DOHH2 (cell line): Measurements from ENCODE around the gene COL25A1.

Source experiments
- H3F3A ChIP-seq: fragments of 200-600 bp; sonication (generic), shearing (Covaris generic); 2 replicates; pipeline ENCODE4 v1.6.0; 2016; ENCODE audit warnings: antibody characterized with exemption, mild to moderate bottlenecking; ENCODE audit not compliant: control insufficient read depth, insufficient read depth
- H3K27ac ChIP-seq: fragments of 200-600 bp; sonication (generic); 2 replicates; pipeline ENCODE4 v1.5.1; 2014; ENCODE audit warnings: low read depth, mild to moderate bottlenecking, low read length, moderate library complexity
- H3K27me3 ChIP-seq: fragments of 200-600 bp; sonication (generic); 2 replicates; pipeline ENCODE4 v1.6.1; 2014; ENCODE audit warnings: mild to moderate bottlenecking, low read length, mixed read lengths; ENCODE audit not compliant: control insufficient read depth
- H3K36me3 ChIP-seq: fragments of 200-600 bp; sonication (generic); 2 replicates; pipeline ENCODE4 v1.6.1; 2014; ENCODE audit warnings: mild to moderate bottlenecking, low read length, moderate library complexity, mixed read lengths; ENCODE audit not compliant: control insufficient read depth
- H3K4me1 ChIP-seq: fragments of 200-600 bp; sonication (generic); 2 replicates; pipeline ENCODE4 v1.6.1; 2014; ENCODE audit warnings: mild to moderate bottlenecking, low read length, mixed read lengths; ENCODE audit not compliant: control insufficient read depth
- H3K4me2 ChIP-seq: fragments of 200-600 bp; sonication (generic); 2 replicates; pipeline ENCODE4 v1.6.0; 2014; ENCODE audit warnings: mild to moderate bottlenecking, low read length, moderate library complexity
- H3K4me3 ChIP-seq: fragments of 200-600 bp; sonication (generic); 2 replicates; pipeline ENCODE4 v1.5.1; 2014; ENCODE audit warnings: mild to moderate bottlenecking, low read length, mixed read lengths
- H3K79me2 ChIP-seq: fragments of 200-600 bp; sonication (generic); 2 replicates; pipeline ENCODE4 v1.6.1; 2014; ENCODE audit warnings: mild to moderate bottlenecking, low read length, mixed read lengths; ENCODE audit not compliant: control insufficient read depth
- H3K9me2 ChIP-seq: fragments of 200-600 bp; sonication (generic); replicated peaks from 2 replicates; pipeline ENCODE4 v1.6.1; 2014; ENCODE audit warnings: mild to moderate bottlenecking, low read length, mixed read lengths; ENCODE audit not compliant: control insufficient read depth
- H3K9me3 ChIP-seq: fragments of 200-600 bp; sonication (generic); 2 replicates; pipeline ENCODE4 v1.6.1; 2014; ENCODE audit warnings: antibody characterized with exemption, low read length, mixed read lengths; ENCODE audit not compliant: control insufficient read depth, insufficient read depth
- H4K20me1 ChIP-seq: fragments of 200-600 bp; sonication (generic); 2 replicates; pipeline ENCODE4 v1.6.0; 2014; ENCODE audit warnings: low read depth, mild to moderate bottlenecking, antibody characterized with exemption, low read length, moderate library complexity; ENCODE audit not compliant: control insufficient read depth, insufficient read depth
- CTCF ChIP-seq: fragments of 200-600 bp; sonication (generic); IDR thresholded peaks from one replicate; pipeline ENCODE4 v1.5.1; 2014; ENCODE audit warnings: antibody characterized with exemption, mild to moderate bottlenecking, low read depth, low read length; ENCODE audit not compliant: poor library complexity, severe bottlenecking
- EZH2phosphoT487 ChIP-seq: fragments of 200-600 bp; sonication (generic); IDR thresholded peaks from 2 replicates; pipeline ENCODE4 v1.6.1; 2017; ENCODE audit warnings: borderline replicate concordance, mild to moderate bottlenecking, antibody characterized with exemption, low read length, moderate library complexity, mixed read lengths

COL25A1 gene

GRCh38 chr4:108831291-108831690, 471.2 kb downstream of the COL25A1 start:
- Histone ChIP-seq H4K20me1 (no peaks in the 10 kb centered on the region), H3K9me3 (no peaks in the 10 kb centered on the region), H3K4me1 (no peaks in the 10 kb centered on the region), H3K4me3 (no peak overlapping the region), H3K27me3 (peaks cover 15% of the 10 kb centered on the region), H3K79me2 (no peaks in the 10 kb centered on the region), H3K36me3 (no peaks in the 10 kb centered on the region), H3K4me2 (no peak overlapping the region), H3K27ac (no peak overlapping the region), H3F3A (no peaks in the 10 kb centered on the region), H3K9me2 (no peaks in the 10 kb centered on the region)
- TF ChIP-seq CTCF (no peak), EZH2phosphoT487 (no peak)

GRCh38 chr4:108830509-108831244, 471.8 kb downstream of the COL25A1 start:
- Histone ChIP-seq H3F3A (no peaks in the 10 kb centered on the region), H3K4me2 (no peak overlapping the region), H4K20me1 (no peaks in the 10 kb centered on the region), H3K79me2 (no peaks in the 10 kb centered on the region), H3K4me3 (no peak overlapping the region), H3K4me1 (no peaks in the 10 kb centered on the region), H3K27me3 (peaks cover 15% of the 10 kb centered on the region), H3K36me3 (no peaks in the 10 kb centered on the region), H3K27ac (no peak overlapping the region), H3K9me2 (no peaks in the 10 kb centered on the region), H3K9me3 (no peaks in the 10 kb centered on the region)
- TF ChIP-seq EZH2phosphoT487 (no peak), CTCF (no peak)

- Histone ChIP-seq H3K4me1 (no peaks in the 10 kb centered on the region), H4K20me1 (no peaks in the 10 kb centered on the region), H3K36me3 (no peaks in the 10 kb centered on the region), H3K9me2 (no peaks in the 10 kb centered on the region), H3K79me2 (no peaks in the 10 kb centered on the region), H3K9me3 (no peaks in the 10 kb centered on the region), H3K4me3 (no peak overlapping the region), H3F3A (no peaks in the 10 kb centered on the region), H3K27me3 (peaks cover 15% of the 10 kb centered on the region), H3K4me2 (no peak overlapping the region), H3K27ac (no peak overlapping the region)
- TF ChIP-seq EZH2phosphoT487, result no peak
- TF ChIP-seq CTCF, result no peak
Measured at GRCh38 chr4:108829966-108830492, 472.4 kb downstream of the COL25A1 start.
